GM18868 (cell line): Measurements from ENCODE around the gene CFAP161.

Source experiments
- ATAC-seq: cut with Tn5 transposase; IDR thresholded peaks from one replicate; pipeline ENCODE4 v1.9.1; 2021; ENCODE audit warnings: mild to moderate bottlenecking, moderate library complexity; ENCODE audit not compliant: unreplicated experiment

Gene CFAP161

DNA sequence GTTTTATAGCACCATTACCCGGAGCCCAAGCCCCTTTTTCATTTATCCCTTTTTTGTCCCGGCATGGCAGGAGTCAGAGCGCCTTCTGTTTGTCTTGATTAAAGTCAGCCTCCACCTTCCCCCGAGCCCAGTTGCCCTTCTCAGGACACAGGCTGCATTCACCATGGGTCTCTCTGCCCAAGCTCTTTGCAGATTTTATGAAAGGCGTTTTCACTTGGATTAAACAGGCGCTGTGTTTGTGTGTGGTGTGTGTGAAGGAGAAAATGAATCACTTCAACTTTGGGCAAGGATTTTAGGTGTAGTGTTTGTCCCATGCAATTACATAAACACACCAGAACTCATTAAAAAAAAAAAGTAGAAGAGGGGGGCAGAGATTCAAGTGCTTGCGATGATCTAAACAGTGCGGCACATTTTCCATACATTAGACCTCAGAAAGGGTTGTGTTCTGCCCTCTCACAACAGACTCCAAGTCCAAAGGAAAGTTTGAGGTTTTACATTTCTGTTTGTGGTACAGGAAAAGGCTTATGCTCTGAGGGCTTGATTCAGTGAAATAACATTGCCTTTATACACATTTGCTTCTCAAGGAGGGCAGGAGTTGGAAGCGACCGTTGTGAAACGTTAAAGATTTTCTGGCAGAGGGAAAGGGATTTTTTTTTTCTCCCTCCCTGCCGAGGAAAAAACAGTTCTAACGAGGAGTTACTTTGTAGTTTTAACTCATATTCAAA, 48.1 kb downstream of the CFAP161 start:
- ATAC-seq = no peak

DNA sequence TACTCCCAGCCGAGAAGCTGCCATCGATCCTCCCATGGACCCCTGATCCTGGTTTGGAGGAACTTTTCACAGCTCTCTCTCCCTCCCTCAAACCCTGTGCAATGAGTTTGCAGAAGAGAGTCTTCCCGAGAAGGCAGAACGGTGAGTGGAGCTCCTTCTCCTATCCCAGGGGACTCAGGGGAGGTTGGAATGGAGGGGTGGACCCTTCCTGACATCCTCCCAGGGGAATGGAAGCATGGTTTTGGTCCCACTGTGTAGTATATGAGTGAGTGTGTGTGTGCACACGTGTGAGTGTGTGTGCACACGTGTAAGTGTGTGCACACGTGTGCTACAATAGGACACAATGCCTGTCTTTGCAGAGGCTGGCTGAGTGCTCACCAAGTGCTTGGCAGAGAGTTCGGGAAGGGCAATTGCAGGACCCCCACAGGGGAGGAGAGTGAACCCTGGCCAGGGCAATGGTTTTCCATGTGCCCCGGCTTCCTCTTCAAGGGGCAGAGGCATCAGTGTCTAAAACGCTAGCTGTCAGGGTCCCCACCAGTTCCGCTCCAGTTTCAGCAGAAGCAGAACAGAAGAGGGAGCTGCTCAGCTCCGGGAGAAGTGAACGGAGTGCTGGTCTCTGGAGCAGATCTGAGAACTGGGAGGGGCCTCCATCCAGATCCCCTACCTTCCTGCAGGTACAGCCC, 48.8 kb downstream of the CFAP161 start:
- ATAC-seq = no peak

DNA sequence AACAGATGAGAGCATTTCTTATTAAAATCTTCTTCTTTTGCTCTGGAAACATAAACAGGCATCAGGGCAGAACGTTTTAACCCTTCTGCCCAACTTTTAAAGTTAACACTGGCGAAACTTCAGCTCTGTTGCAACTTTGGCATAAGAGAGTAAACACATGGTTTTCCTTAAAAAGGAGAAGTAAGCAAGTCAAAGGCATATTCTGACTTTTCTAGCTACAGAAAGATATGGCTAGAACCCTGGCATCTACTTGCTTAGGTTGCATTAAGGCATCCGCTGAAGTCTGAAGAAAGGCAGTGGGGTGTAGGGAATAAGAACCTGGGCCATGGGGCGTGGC, 49.3 kb downstream of the CFAP161 start:
- no peak for ATAC-seq

- ATAC-seq = no peak
Observed at GRCh38 chr15:81184188-81184587, 50.1 kb downstream of the CFAP161 start.

GRCh38 chr15:81185631-81186295, 51.7 kb downstream of the CFAP161 start:
- no peak for ATAC-seq

DNA sequence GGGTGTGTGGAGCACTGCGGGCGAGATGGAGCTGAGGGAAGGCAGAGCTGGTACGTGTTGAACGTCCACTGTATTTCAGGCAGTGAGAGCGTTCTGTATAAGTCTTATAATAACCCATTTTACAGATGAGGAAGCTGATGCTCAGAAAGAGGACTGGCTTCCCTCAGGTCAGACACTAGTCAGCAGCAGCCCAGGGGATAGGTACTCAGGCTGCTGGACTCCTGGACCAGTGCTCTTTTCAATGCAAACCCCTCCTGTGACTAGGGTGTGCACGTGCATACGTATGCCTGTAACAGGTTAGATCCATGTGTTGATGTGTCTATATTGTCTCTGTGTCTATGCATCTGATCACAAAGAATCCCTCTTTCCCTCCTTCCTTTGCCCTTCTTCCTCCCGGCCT, 54.3 kb downstream of the CFAP161 start:
- no peak for ATAC-seq

DNA sequence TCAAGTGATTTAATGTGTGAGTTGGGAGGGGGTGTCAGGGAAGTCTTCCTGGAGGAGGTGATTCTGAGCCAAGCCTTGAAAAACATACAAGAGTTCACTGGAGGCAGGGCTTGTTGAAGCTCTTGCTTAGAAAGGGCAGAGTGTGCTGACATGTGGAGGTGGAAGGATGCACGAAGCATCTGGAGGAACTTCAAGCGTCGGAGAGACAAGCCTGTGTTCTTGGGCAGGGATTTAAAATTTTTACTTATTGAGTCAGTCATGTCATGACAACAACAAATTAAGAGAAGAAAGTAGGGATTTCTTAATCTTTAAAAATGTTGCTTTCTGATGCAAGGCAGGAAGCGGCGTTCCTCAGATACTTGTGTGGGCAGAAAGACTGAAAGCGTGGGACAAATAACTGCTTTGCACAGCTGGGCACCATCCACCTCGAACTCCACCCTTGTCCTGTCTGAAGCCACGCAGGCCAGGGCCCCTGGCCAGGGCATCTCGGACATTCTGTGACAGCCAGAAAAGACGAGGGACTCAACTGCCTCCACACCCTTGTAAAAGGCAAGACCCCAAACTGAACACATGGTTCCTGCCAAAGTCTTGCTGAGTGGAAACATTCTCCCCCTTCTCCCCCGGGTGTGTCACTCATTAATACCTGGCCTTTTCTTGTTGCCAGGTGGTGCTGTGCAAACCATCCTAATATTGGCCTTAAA, 55.7 kb downstream of the CFAP161 start:
- no peak for ATAC-seq

DNA sequence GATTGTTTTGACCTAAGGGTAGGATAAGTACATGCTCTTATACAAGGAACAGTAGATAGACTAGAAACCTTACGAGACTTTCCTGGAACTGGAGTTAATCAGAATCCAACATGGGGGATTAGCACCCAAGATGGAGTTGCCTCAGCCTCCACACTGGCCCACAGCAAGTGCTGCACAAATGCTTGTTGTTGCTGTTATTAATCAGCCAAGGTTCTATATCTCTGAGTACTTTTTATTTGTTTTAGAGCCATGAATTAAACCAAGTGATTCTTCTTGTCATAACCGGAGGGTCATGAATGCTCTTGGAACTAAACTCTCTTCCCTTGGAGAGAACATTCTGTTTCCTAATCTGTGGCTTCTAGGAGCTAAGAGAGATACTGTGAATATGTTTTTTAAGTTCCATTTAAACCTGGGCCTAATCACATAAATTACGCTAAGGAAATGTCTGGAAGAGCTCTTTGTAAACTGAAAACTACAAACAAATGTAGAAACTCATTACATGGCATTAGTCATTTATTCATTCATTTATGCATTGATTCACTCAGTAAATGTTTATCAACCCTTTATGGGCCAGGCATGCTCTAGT, 56.9 kb downstream of the CFAP161 start:
- ATAC-seq = no peak

DNA sequence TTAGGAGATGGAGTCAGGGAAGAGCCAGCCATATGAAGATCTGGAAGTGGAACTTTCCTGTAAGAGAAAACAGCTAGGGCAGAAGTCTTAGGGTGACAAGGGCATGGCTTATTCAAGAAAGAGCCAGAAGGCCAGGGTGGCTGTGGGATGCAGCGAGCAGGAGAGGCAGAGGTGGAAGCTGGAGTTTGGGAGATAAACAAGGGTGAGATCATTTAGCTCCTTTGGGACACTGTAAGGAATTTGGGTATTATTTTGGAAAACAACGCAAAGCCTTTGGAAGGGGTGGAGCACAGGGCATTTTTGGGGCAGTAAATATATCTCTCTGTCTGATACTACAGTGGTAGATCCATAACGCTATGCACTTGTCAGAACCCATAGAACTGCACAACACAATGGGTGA, 57.6 kb downstream of the CFAP161 start:
- ATAC-seq = no peak

DNA sequence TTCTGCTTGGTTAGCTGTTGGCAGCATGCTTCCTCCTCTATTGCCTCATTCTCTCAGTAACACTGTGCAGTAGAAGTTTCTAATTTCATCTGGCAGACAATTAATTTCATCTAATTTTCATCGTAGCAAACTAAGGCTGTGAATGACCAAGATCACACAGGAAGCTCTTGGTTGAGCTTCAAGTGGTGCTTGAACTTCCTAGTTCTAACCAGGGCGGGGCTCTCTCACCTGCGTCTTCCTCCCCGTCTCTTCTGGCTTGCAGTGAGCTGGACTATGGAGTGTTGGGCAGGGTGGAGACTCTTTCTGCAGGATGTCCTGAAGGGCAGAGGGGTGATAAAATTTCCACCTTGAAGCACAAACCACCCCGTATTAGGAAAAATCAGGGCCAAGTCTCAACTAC, 60.7 kb downstream of the CFAP161 start:
- ATAC-seq = no peak

- ATAC-seq = no peak
Observed at GRCh38 chr15:81195339-81195864, 61.3 kb downstream of the CFAP161 start.

- ATAC-seq = no peak
Observed at GRCh38 chr15:81196576-81197254, 62.6 kb downstream of the CFAP161 start, which contains the start of gene IL16. TSS of gene IL16 (plus strand) at chr15:81196879. CDS start at chr15:81225400, 28,521 bp downstream.

DNA sequence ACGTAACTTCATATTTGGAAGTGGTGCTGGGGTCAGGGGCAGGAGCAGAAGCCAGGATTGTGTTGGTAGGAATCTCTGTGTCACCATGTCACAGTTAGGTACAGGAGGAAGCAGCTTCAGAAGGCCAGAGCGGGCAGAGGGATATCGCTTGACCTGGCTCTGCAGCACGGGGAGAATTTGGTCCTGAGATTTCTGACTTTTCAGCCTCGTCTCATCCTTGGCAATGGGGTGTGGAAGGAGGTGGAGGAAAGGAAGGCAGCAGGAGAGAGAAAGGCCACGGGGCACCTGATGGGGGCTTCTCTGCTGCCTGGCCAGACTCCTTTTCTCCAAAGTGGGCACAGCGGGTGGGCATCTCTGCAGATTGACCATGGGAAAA, 63.2 kb downstream of the CFAP161 start:
- ATAC-seq = no peak

GRCh38 chr15:81197688-81198281, 63.7 kb downstream of the CFAP161 start:
- ATAC-seq = no peak
